ENCODE data around the gene PAPPA. TPM values are rescaled to one million over a fixed set of nuclear protein-coding genes. Genes with fewer than 3 reads are reported as not detected.

Gene PAPPA
- total RNA-seq, 3 donors from 2014 or later (not counting 1 experiment from before 2014, with no cell fraction given) = not detected

DNA sequence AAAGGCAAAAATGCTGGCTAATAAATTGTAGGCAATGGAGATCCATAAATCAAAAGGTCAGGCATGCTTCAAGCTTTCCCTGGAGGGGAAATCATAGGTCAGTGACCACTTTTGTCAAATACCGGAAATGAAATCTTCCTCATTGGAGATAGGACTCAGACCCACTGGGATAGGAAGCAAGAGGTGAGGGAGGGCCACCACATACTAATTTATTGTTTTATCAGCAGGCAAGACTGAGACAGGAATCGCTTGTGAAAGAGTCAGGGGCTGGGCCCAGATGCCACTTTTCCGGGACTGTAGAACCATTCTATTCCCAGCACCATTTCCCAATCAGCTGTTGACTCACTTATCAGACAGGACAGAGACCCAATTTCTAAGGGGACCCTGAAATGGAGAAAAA lies 277.3 kb downstream of the PAPPA start:
- H3K27me3 Mint-ChIP-seq (ENCODE audit: low read depth in 2 of 2) = no peaks in the 10 kb centered on the region
- H3K9me3 Mint-ChIP-seq = peaks cover 10 to 11% of the 10 kb centered on the region in 2 donors
- no peaks in the 10 kb centered on the region for H3K4me1 Mint-ChIP-seq
- WGBS (ENCODE audit: insufficient coverage) = 81% methylated on average over 3 of the region's 3 CpGs
- TF ChIP-seq, protein P1, sequence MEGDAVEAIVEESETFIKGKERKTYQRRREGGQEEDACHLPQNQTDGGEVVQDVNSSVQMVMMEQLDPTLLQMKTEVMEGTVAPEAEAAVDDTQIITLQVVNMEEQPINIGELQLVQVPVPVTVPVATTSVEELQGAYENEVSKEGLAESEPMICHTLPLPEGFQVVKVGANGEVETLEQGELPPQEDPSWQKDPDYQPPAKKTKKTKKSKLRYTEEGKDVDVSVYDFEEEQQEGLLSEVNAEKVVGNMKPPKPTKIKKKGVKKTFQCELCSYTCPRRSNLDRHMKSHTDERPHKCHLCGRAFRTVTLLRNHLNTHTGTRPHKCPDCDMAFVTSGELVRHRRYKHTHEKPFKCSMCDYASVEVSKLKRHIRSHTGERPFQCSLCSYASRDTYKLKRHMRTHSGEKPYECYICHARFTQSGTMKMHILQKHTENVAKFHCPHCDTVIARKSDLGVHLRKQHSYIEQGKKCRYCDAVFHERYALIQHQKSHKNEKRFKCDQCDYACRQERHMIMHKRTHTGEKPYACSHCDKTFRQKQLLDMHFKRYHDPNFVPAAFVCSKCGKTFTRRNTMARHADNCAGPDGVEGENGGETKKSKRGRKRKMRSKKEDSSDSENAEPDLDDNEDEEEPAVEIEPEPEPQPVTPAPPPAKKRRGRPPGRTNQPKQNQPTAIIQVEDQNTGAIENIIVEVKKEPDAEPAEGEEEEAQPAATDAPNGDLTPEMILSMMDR (IDR thresholded peaks at IDR 0.05) = no peak
- ATAC-seq = no peak
- no peaks in the 10 kb centered on the region for H3K36me3 ChIP-seq (ENCODE audit: control insufficient read depth, insufficient read depth, low read length)
- H3K27me3 ChIP-seq (ENCODE audit: control insufficient read depth, insufficient read depth, low read length) = no peaks in the 10 kb centered on the region
- DNase-seq = no peak
- H3K27ac Mint-ChIP-seq = no peak overlapping the region
- H3K36me3 Mint-ChIP-seq = no peaks in the 10 kb centered on the region
- intact Hi-C loops (cut with micrococcal nuclease) = no loop called here
- no peak overlapping the region for H3K27ac ChIP-seq (ENCODE audit: low read length)
- no peak overlapping the region for H3K4me3 Mint-ChIP-seq
- no peaks in the 10 kb centered on the region for H3K4me1 ChIP-seq (ENCODE audit: control insufficient read depth, insufficient read depth, low read length)
- no peaks in the 10 kb centered on the region for H3K9me3 ChIP-seq (ENCODE audit: control insufficient read depth, insufficient read depth, low read length)
- no peak overlapping the region for H3K4me3 ChIP-seq (ENCODE audit: low read length)

DNA sequence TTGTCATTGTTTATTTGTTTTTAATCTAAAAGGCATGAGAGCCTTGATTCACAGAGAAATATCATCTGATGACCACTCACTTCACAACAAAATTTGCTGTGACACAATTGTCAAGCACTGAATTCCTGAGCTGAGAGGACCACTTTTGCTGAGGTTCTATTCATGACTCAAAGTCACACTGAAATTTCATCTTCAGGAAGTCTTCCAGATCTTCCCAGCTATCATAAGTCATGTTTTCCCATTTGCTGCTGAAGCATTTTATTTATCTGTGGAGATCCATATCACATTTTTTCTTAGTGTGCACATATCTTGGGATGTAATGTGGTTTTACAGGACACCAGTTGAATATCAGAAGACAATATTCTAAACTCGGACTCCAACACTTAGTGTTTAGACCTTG lies 278.5 kb downstream of the PAPPA start:
- H3K9me3 Mint-ChIP-seq = peaks cover 10 to 11% of the 10 kb centered on the region in 2 donors
- H3K4me3 Mint-ChIP-seq = no peak overlapping the region
- H3K4me1 Mint-ChIP-seq = no peaks in the 10 kb centered on the region

DNA sequence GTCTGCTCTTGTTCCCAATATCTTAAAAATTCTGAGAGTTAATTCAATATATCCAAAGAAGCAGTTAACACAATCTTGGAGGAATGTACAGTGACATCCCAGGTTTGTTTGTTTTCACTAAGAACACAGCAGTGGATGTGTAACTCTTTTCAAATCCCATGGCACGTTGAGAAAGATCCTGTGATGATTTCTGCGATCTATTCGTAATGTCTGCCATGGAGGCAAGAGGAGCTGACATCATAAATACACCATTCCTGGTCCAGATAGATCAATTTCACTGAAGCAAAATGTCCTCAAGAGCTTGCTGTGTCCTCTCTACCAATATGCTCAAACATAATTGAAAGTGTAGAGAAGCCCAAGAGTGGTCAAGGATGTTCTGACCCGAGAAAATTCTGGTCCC lies 280.7 kb downstream of the PAPPA start:
- no peak for ATAC-seq
- Histone ChIP-seq H3K27me3 (ENCODE audit: control insufficient read depth, insufficient read depth, low read length) (no peaks in the 10 kb centered on the region), H3K27ac (ENCODE audit: low read length) (no peak overlapping the region), H3K4me1 (ENCODE audit: control insufficient read depth, insufficient read depth, low read length) (no peaks in the 10 kb centered on the region), H3K36me3 (ENCODE audit: control insufficient read depth, insufficient read depth, low read length) (no peaks in the 10 kb centered on the region), H3K9me3 (ENCODE audit: control insufficient read depth, insufficient read depth, low read length) (no peaks in the 10 kb centered on the region), H3K4me3 (ENCODE audit: low read length) (no peak overlapping the region)
- Mint-ChIP-seq H3K27ac (no peak overlapping the region), H3K36me3 (no peaks in the 10 kb centered on the region), H3K27me3 (ENCODE audit: low read depth in 2 of 2) (no peaks in the 10 kb centered on the region), H3K4me1 (no peaks in the 10 kb centered on the region), H3K9me3 (peaks cover 3 to 5% of the 10 kb centered on the region in 2 donors), H3K4me3 (no peak overlapping the region)
- WGBS (ENCODE audit: insufficient coverage) = 79% methylated on average over 4 of the region's 4 CpGs
- DNase-seq = no peak
- intact Hi-C loops (cut with micrococcal nuclease) = no loop called here
- TF ChIP-seq, protein P1 (IDR thresholded peaks at IDR 0.05) = no peak

More for the DNA sequence above, 278.5 kb downstream of the PAPPA start:
- ATAC-seq (no peak), DNase-seq (no peak)
- Histone ChIP-seq H3K9me3 (ENCODE audit: control insufficient read depth, insufficient read depth, low read length) (no peaks in the 10 kb centered on the region), H3K36me3 (ENCODE audit: control insufficient read depth, insufficient read depth, low read length) (no peaks in the 10 kb centered on the region), H3K4me3 (ENCODE audit: low read length) (no peak overlapping the region), H3K4me1 (ENCODE audit: control insufficient read depth, insufficient read depth, low read length) (no peaks in the 10 kb centered on the region), H3K27ac (ENCODE audit: low read length) (no peak overlapping the region), H3K27me3 (ENCODE audit: control insufficient read depth, insufficient read depth, low read length) (no peaks in the 10 kb centered on the region)
- WGBS (ENCODE audit: insufficient coverage) = no CpG with 5 or more reads among the region's 1 CpG
- intact Hi-C loops (cut with micrococcal nuclease) = no loop called here
- Mint-ChIP-seq H3K27me3 (ENCODE audit: low read depth in 2 of 2) (no peaks in the 10 kb centered on the region), H3K36me3 (no peaks in the 10 kb centered on the region), H3K27ac (no peak overlapping the region)
- TF ChIP-seq, protein P1 (IDR thresholded peaks at IDR 0.05) = no peak

DNA sequence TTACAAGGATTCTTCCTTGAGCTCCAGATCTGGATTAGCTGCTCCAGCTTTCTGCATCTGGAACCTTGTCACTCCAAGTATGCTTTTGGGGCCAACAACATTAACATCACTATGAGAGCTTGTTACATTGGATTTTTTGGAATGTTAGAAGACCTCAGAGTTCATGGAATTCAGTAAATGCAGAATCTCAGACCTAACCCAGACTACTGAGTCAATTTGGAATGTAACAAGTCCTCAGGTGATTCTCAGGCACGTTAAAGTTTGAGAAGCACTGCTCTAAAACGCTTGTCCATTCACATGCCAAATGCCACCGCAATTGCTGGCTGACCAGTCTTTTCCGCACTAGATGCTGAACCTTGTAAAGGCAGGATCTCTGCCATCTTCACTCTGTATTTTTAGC lies 282.1 kb downstream of the PAPPA start:
- peaks cover 7% of the 10 kb centered on the region for H3K36me3 Mint-ChIP-seq
- H3K9me3 ChIP-seq (ENCODE audit: control insufficient read depth, insufficient read depth, low read length) = no peaks in the 10 kb centered on the region
- H3K27me3 Mint-ChIP-seq (ENCODE audit: low read depth in 2 of 2) = no peaks in the 10 kb centered on the region
- H3K4me1 ChIP-seq (ENCODE audit: control insufficient read depth, insufficient read depth, low read length) = no peaks in the 10 kb centered on the region
- H3K27ac ChIP-seq (ENCODE audit: low read length) = no peak overlapping the region
- intact Hi-C loops (cut with micrococcal nuclease) = no loop called here
- no peaks in the 10 kb centered on the region for H3K4me1 Mint-ChIP-seq
- H3K9me3 Mint-ChIP-seq = peaks cover 2 to 6% of the 10 kb centered on the region in 2 donors
- ATAC-seq (no peak), DNase-seq (no peak)
- H3K27me3 ChIP-seq (ENCODE audit: control insufficient read depth, insufficient read depth, low read length) = no peaks in the 10 kb centered on the region
- no peak overlapping the region for H3K27ac Mint-ChIP-seq
- H3K4me3 ChIP-seq (ENCODE audit: low read length) = no peak overlapping the region
- 92% methylated on average over 3 of the region's 4 CpGs for WGBS (ENCODE audit: insufficient coverage)
- no peaks in the 10 kb centered on the region for H3K36me3 ChIP-seq (ENCODE audit: control insufficient read depth, insufficient read depth, low read length)
- no peak overlapping the region for H3K4me3 Mint-ChIP-seq
- TF ChIP-seq, protein P1 (IDR thresholded peaks at IDR 0.05) = no peak
